K562 (cell line): ENCODE data around the gene ATG12. TPM values are rescaled to one million over a fixed set of nuclear protein-coding genes. Genes with fewer than 3 reads are reported as not detected.

ENCODE experiments used
- ATF7 ChIP-seq: fragments of 450-650 bp; IDR thresholded peaks from 2 replicates; pipeline ENCODE4 v1.7.1; 2014; ENCODE audit warnings: mild to moderate bottlenecking, moderate library complexity
- BDP1 ChIP-seq: IDR thresholded peaks from 3 replicates; pipeline ENCODE4 v1.6.1; 2011; ENCODE audit not compliant: insufficient read length, insufficient read depth
- ETV1 ChIP-seq: fragments of 450-650 bp; conservative IDR thresholded peaks from 2 replicates; pipeline ENCODE4 v1.6.1; 2016; ENCODE audit warnings: missing genetic modification characterization, control low read depth, low read depth, missing compliant biosample characterization
- HNRNPUL1 ChIP-seq: fragments of 200-400 bp; formaldehyde crosslinking; IDR thresholded peaks from 2 replicates; pipeline ENCODE4 v1.6.1; 2017; ENCODE audit warnings: low read length
- JUND ChIP-seq, 2 experiments: IDR thresholded peaks; 2 replicates in 1 of 2; 3 replicates in 1 of 2; pipeline ENCODE4 v1.6.1; 2011; ENCODE audit warnings: borderline replicate concordance in 2 of 2, low read depth in 2 of 2, low read length in 2 of 2, improper control_type of control experiment in 1 of 2, missing biosample characterization in 1 of 2, missing genetic modification characterization in 1 of 2, missing genetic modification reagents in 1 of 2
- NFE2 ChIP-seq: IDR thresholded peaks from 2 replicates; pipeline ENCODE4 v1.6.1; 2014; ENCODE audit warnings: antibody characterized with exemption, low read depth
- NR2F6 ChIP-seq: fragments of 450-650 bp; formaldehyde crosslinking; IDR thresholded peaks from 2 replicates; pipeline ENCODE4 v1.4.0; 2020; ENCODE audit warnings: mild to moderate bottlenecking
- SPI1 ChIP-seq: IDR thresholded peaks from 2 replicates; pipeline ENCODE4 v1.6.1; 2011; ENCODE audit warnings: low read depth, low read length, control low read depth, borderline replicate concordance
- ZNF444 ChIP-seq: fragments of 250-450 bp; sonication (Bioruptor Pico); IDR thresholded peaks from 2 replicates; pipeline ENCODE4 v1.4.0; 2020; ENCODE audit warnings: mild to moderate bottlenecking, moderate library complexity
- ZNF699 ChIP-seq: fragments of 250-450 bp; sonication (Bioruptor Pico); IDR thresholded peaks from 2 replicates; pipeline ENCODE4 v1.8.0; 2021; ENCODE audit warnings: mild to moderate bottlenecking, moderate library complexity; ENCODE audit not compliant: insufficient replicate concordance
- polyA plus RNA-seq, 8 experiments: library from polyadenylated mRNA; depleted of rRNA in 4 of 8; stranded (reverse) in 5 of 8; unstranded in 3 of 8; fragments of >200 nt; fragmentation: Nextera tagmentation in 2 of 8; fragmentation: Illumina TruSeq in 1 of 8; extraction: Ambion mirVana in 2 of 8; extraction: Trizol in 1 of 8; gene quantifications; 2 replicates each; pipeline versions ENCODE4 v1.2.1 to v1.2.3, GENCODE V29; 2011 to 2014; ENCODE audit warnings: inconsistent platforms in 1 of 8, missing spikeins in 1 of 8
- total RNA-seq, 7 experiments: library from RNA; depleted of rRNA in 6 of 7; stranded (reverse); fragments of >200 nt in 6 of 7; fragmentation: Illumina TruSeq in 2 of 7; extraction: Trizol in 2 of 7; gene quantifications; 2 replicates each; pipeline versions ENCODE4 v1.2.1 to v1.2.3, GENCODE V29; 2011 to 2021; ENCODE audit warnings: low replicate concordance in 1 of 7
- TF ChIP-seq, protein P1 (sequence below): sonication (generic); formaldehyde crosslinking; IDR thresholded peaks from 2 replicates; pipeline ENCODE4 v1.4.0; 2020; ENCODE audit warnings: mild to moderate bottlenecking, missing genetic modification reagents
- TF ChIP-seq, protein P2 (sequence below): fragments of 250-450 bp; sonication (Bioruptor Pico); IDR thresholded peaks from 2 replicates; pipeline ENCODE4 v1.8.0; 2022; ENCODE audit warnings: moderate library complexity, mild to moderate bottlenecking, inconsistent platforms
- TF ChIP-seq, protein P3 (sequence below): sonication (generic); formaldehyde crosslinking; IDR thresholded peaks from 2 replicates; pipeline ENCODE4 v1.5.0; 2020; ENCODE audit warnings: missing genetic modification reagents
- TF ChIP-seq, protein P4 (sequence below): fragments of 250-450 bp; sonication (Bioruptor Pico); IDR thresholded peaks from 2 replicates; pipeline ENCODE4 v1.4.0; 2020
- TF ChIP-seq, protein P5 (sequence below): fragments of 250-450 bp; sonication (Bioruptor Pico); IDR thresholded peaks from 2 replicates; pipeline ENCODE4 v1.4.0; 2020; ENCODE audit warnings: borderline replicate concordance
- TF ChIP-seq, protein P6 (sequence below): IDR thresholded peaks from 3 replicates; pipeline ENCODE4 v1.6.1; 2011; ENCODE audit warnings: borderline replicate concordance, mild to moderate bottlenecking, moderate library complexity; ENCODE audit not compliant: insufficient read length; ENCODE audit errors: extremely low read depth

Gene ATG12
- total and polyA plus RNA-seq, 9 of the 15 experiments (the other 6 are each of a cell fraction or from before 2014, with no cell fraction given): 21.6 to 132 (median 61.3) TPM

DNA sequence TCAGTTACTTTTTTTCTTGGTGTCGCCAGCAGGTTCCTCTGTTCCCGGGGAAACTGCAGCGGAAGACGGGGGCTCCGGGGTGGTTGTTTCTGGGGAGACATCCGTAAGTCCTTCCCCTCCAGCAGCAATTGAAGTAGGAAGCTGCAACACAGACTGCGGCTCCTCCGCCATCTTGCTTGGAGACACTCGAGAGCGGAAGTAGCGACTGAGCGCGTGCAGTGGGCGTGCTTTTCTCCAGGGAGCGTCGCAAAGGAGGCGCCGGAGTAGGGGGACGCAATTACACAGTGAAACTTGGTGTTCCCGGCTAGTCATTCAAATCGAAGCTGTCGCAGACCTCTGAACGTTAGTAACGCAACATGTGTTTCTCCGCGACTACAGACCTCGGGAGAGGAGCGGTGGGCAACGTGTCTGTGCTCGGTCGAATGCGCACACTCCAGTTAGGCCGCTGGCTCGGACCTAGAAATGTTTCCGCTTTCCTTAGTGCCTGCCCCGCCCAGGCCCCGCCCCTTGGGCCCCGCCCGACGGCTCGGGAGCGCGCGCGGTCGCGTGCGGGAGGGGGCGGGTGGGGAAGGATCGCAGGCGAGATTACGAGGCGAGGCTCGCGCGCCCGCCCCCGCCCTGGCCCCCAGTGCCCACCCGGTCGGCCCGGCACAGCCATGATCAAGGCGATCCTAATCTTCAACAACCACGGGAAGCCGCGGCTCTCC, at the start of gene ATG12, which contains the start of gene AP3S1 (continued):
- TF ChIP-seq, protein P1, sequence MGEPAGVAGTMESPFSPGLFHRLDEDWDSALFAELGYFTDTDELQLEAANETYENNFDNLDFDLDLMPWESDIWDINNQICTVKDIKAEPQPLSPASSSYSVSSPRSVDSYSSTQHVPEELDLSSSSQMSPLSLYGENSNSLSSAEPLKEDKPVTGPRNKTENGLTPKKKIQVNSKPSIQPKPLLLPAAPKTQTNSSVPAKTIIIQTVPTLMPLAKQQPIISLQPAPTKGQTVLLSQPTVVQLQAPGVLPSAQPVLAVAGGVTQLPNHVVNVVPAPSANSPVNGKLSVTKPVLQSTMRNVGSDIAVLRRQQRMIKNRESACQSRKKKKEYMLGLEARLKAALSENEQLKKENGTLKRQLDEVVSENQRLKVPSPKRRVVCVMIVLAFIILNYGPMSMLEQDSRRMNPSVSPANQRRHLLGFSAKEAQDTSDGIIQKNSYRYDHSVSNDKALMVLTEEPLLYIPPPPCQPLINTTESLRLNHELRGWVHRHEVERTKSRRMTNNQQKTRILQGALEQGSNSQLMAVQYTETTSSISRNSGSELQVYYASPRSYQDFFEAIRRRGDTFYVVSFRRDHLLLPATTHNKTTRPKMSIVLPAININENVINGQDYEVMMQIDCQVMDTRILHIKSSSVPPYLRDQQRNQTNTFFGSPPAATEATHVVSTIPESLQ: peak; percentile 67; the same call in 1 of the 2 replicates
- TF ChIP-seq NFE2: no peak
- TF ChIP-seq NR2F6 (CRISPR knock-in tag): 0 out of 2 replicates have a peak, but pooled peaks have one; percentile 29
- TF ChIP-seq, protein P2, sequence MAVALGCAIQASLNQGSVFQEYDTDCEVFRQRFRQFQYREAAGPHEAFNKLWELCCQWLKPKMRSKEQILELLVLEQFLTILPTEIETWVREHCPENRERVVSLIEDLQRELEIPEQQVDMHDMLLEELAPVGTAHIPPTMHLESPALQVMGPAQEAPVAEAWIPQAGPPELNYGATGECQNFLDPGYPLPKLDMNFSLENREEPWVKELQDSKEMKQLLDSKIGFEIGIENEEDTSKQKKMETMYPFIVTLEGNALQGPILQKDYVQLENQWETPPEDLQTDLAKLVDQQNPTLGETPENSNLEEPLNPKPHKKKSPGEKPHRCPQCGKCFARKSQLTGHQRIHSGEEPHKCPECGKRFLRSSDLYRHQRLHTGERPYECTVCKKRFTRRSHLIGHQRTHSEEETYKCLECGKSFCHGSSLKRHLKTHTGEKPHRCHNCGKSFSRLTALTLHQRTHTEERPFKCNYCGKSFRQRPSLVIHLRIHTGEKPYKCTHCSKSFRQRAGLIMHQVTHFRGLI (CRISPR knock-in tag): no peak
- no peak for TF ChIP-seq BDP1
- TF ChIP-seq, protein P3, sequence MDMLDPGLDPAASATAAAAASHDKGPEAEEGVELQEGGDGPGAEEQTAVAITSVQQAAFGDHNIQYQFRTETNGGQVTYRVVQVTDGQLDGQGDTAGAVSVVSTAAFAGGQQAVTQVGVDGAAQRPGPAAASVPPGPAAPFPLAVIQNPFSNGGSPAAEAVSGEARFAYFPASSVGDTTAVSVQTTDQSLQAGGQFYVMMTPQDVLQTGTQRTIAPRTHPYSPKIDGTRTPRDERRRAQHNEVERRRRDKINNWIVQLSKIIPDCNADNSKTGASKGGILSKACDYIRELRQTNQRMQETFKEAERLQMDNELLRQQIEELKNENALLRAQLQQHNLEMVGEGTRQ (CRISPR knock-in tag): no peak
- no peak for TF ChIP-seq ZNF444
- TF ChIP-seq, protein P4, sequence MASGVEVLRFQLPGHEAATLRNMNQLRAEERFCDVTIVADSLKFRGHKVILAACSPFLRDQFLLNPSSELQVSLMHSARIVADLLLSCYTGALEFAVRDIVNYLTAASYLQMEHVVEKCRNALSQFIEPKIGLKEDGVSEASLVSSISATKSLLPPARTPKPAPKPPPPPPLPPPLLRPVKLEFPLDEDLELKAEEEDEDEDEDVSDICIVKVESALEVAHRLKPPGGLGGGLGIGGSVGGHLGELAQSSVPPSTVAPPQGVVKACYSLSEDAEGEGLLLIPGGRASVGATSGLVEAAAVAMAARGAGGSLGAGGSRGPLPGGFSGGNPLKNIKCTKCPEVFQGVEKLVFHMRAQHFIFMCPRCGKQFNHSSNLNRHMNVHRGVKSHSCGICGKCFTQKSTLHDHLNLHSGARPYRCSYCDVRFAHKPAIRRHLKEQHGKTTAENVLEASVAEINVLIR (CRISPR knock-in tag): peak; percentile 49; the same call in 1 of the 2 replicates
- no peak for TF ChIP-seq ZNF699
- no peak for TF ChIP-seq HNRNPUL1
- peak; percentile 90 for TF ChIP-seq ETV1 (tag)
- peak; percentile 52; the same call in 1 of the 2 replicates for TF ChIP-seq JUND (IDR thresholded peaks at IDR 0.05; ENCODE audit: borderline replicate concordance, low read depth, low read length)
- TF ChIP-seq JUND (tag; IDR thresholded peaks at IDR 0.05; ENCODE audit: borderline replicate concordance, low read depth, low read length): peak; percentile 23; the same call in 1 of the 3 replicates
- TF ChIP-seq ATF7: peak; percentile 95
- TF ChIP-seq, protein P5, sequence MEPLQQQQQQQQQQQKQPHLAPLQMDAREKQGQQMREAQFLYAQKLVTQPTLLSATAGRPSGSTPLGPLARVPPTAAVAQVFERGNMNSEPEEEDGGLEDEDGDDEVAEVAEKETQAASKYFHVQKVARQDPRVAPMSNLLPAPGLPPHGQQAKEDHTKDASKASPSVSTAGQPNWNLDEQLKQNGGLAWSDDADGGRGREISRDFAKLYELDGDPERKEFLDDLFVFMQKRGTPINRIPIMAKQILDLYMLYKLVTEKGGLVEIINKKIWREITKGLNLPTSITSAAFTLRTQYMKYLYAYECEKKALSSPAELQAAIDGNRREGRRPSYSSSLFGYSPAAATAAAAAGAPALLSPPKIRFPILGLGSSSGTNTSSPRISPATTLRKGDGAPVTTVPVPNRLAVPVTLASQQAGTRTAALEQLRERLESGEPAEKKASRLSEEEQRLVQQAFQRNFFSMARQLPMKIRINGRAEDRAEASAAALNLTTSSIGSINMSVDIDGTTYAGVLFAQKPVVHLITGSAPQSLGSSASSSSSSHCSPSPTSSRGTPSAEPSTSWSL (CRISPR knock-in tag): no peak
- TF ChIP-seq, protein P6, sequence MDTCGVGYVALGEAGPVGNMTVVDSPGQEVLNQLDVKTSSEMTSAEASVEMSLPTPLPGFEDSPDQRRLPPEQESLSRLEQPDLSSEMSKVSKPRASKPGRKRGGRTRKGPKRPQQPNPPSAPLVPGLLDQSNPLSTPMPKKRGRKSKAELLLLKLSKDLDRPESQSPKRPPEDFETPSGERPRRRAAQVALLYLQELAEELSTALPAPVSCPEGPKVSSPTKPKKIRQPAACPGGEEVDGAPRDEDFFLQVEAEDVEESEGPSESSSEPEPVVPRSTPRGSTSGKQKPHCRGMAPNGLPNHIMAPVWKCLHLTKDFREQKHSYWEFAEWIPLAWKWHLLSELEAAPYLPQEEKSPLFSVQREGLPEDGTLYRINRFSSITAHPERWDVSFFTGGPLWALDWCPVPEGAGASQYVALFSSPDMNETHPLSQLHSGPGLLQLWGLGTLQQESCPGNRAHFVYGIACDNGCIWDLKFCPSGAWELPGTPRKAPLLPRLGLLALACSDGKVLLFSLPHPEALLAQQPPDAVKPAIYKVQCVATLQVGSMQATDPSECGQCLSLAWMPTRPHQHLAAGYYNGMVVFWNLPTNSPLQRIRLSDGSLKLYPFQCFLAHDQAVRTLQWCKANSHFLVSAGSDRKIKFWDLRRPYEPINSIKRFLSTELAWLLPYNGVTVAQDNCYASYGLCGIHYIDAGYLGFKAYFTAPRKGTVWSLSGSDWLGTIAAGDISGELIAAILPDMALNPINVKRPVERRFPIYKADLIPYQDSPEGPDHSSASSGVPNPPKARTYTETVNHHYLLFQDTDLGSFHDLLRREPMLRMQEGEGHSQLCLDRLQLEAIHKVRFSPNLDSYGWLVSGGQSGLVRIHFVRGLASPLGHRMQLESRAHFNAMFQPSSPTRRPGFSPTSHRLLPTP: no peak
- TF ChIP-seq SPI1: peak; percentile 94
